HepG2 (cell line): ENCODE measurements around the gene DLG5. TPM values are rescaled to one million over a fixed set of nuclear protein-coding genes. Genes with fewer than 3 reads are reported as not detected.

Experiments used
- ATAC-seq: fragments of 200-7000 bp; cut with Tn5 transposase; 3 replicates; pipeline ENCODE4 v1.9.1; 2020; ENCODE audit warnings: mild to moderate bottlenecking, moderate library complexity
- BruUV-seq: library from RNA; stranded (reverse); fragments of 400-500 nt; replicated peaks from 2 replicates; lab custom pipeline; 2021; lab: Mats Ljungman, UMichigan
- CTCF ChIA-PET: fragments of 300-600 bp; formaldehyde crosslinking; extraction: SDS; loops from one replicate; lab custom pipeline; 2021; ENCODE audit warnings: low total read pairs, inconsistent platforms, low intra/inter-chr PET ratio; lab: Yijun Ruan, JAX
- POLR2A ChIA-PET: fragments of 350-600 bp; sonication (Branson Sonifier 250); formaldehyde crosslinking; loops from one replicate; lab custom pipeline; 2020; ENCODE audit warnings: antibody characterized with exemption, inconsistent platforms; lab: Yijun Ruan, JAX
- DNase-seq: peaks from one replicate; pipeline ENCODE4 v3.0.0-alpha.2; 2015; ENCODE audit warnings: low spot score
- FAIRE-seq: peaks from 3 replicates; lab custom pipeline; 2011; peaks lifted over from hg19 to GRCh38; lab: Jason Lieb, UNC
- H2AFZ ChIP-seq: one replicate; pipeline ENCODE4 v1.6.1; 2011; ENCODE audit warnings: low read length, inconsistent platforms
- H3K27ac ChIP-seq: fragments of 300-600 bp; 3 replicates; pipeline ENCODE4 v1.8.0; 2011; ENCODE audit warnings: mixed run types, mild to moderate bottlenecking, mixed read lengths, low read length, inconsistent platforms; ENCODE audit not compliant: insufficient read depth; ENCODE audit errors: extremely low read length
- H3K27me3 ChIP-seq, 2 experiments: fragments of 200-600 bp in 1 of 2; 2 replicates in 1 of 2; 3 replicates in 1 of 2; pipeline versions ENCODE4 v1.6.0 to v1.8.0; 2011; ENCODE audit warnings: low read length in 2 of 2, mild to moderate bottlenecking in 2 of 2, moderate library complexity in 2 of 2, inconsistent platforms in 1 of 2; ENCODE audit not compliant: insufficient read depth in 2 of 2, control insufficient read depth in 1 of 2
- H3K36me3 ChIP-seq, 2 experiments: fragments of 200-600 bp in 1 of 2; replicated peaks in 1 of 2; 2 replicates in 1 of 2; 3 replicates in 1 of 2; pipeline versions ENCODE4 v1.5.1 to v1.8.0; 2011; ENCODE audit warnings: low read length in 2 of 2, inconsistent platforms in 1 of 2; ENCODE audit not compliant: insufficient read depth in 2 of 2, control insufficient read depth in 1 of 2
- H3K4me1 ChIP-seq: 2 replicates; pipeline ENCODE4 v1.5.1; 2012; ENCODE audit warnings: low read length, inconsistent platforms; ENCODE audit not compliant: insufficient read depth
- H3K4me2 ChIP-seq: 2 replicates; pipeline ENCODE4 v1.6.0; 2011; ENCODE audit warnings: low read depth, low read length, inconsistent platforms
- H3K4me3 ChIP-seq, 3 experiments: fragments of 200-600 bp in 1 of 3; sonication (generic), shearing (Covaris generic) in 1 of 3; replicated peaks in 1 of 3; 2 replicates each; pipeline ENCODE4 v1.5.1; 2011 to 2016; ENCODE audit warnings: low read length in 3 of 3, inconsistent platforms in 2 of 3, low read depth in 2 of 3, mild to moderate bottlenecking in 2 of 3, control low read depth in 1 of 3, mixed read lengths in 1 of 3; ENCODE audit not compliant: insufficient read depth in 1 of 3
- H3K79me2 ChIP-seq: one replicate; pipeline ENCODE4 v1.6.1; 2011; ENCODE audit warnings: low read length, inconsistent platforms; ENCODE audit not compliant: insufficient read depth
- H3K9ac ChIP-seq: 2 replicates; pipeline ENCODE4 v1.6.0; 2011; ENCODE audit warnings: mild to moderate bottlenecking, low read depth, low read length, inconsistent platforms; ENCODE audit not compliant: insufficient read depth
- H3K9me3 ChIP-seq: 2 replicates; pipeline ENCODE4 v1.5.1; 2012; ENCODE audit warnings: mild to moderate bottlenecking, low read length
- H4K20me1 ChIP-seq: 2 replicates; pipeline ENCODE4 v1.6.0; 2011; ENCODE audit warnings: inconsistent platforms, mild to moderate bottlenecking, low read length, moderate library complexity; ENCODE audit not compliant: insufficient read depth
- HMGXB3 ChIP-seq: sonication (generic); formaldehyde crosslinking; IDR thresholded peaks from 2 replicates; pipeline ENCODE4 v1.4.0; 2020; ENCODE audit warnings: missing genetic modification reagents, borderline replicate concordance
- PAF1 ChIP-seq: IDR thresholded peaks from 2 replicates; pipeline ENCODE4 v1.6.1; 2016; ENCODE audit warnings: missing genetic modification reagents, missing compliant biosample characterization
- ZNF407 ChIP-seq: sonication (generic); formaldehyde crosslinking; IDR thresholded peaks from one replicate; pipeline ENCODE4 v1.5.1; 2020; ENCODE audit warnings: mild to moderate bottlenecking, missing genetic modification reagents; ENCODE audit errors: not compliant biosample characterization
- ZNF616 ChIP-seq: sonication (generic); formaldehyde crosslinking; IDR thresholded peaks from 2 replicates; pipeline ENCODE4 v1.5.0; 2020; ENCODE audit warnings: low read depth, mild to moderate bottlenecking, missing genetic modification reagents
- ZNF672 ChIP-seq: sonication (generic); formaldehyde crosslinking; IDR thresholded peaks from 2 replicates; pipeline ENCODE4 v1.8.1; 2022; ENCODE audit warnings: missing genetic modification reagents
- WGBS: methylation state at CpG from one replicate; pipeline ENCODE4 v1.1.6; 2017; ENCODE audit warnings: low lambda C conversion rate; 5-methylcytosine and 5-hydroxymethylcytosine counted together
- in situ Hi-C: cut with HindIII; loops from 2 replicates; pipeline ENCODE4 v1.10.0; 2017; ENCODE audit warnings: low pct_unique_long_range_greater_than_20kb; ENCODE audit not compliant: extremely low pct_ligation_motif_present
- intact Hi-C: fragments of 100-400 bp; cut with micrococcal nuclease; formaldehyde crosslinking; loops from one replicate; pipeline ENCODE4 v1.10.0; 2022; ENCODE audit not compliant: unreplicated experiment
- polyA plus RNA-seq, 8 experiments: library from polyadenylated mRNA; depleted of rRNA in 3 of 8; stranded (reverse) in 7 of 8; unstranded in 1 of 8; fragments of >200 nt; fragmentation: Illumina TruSeq in 4 of 8; extraction: Trizol in 4 of 8; gene quantifications; 2 replicates each; pipeline versions ENCODE4 v1.2.1 to v1.2.3, GENCODE V29; 2011 to 2016; ENCODE audit warnings: low read depth in 4 of 8, missing spikeins in 1 of 8, mixed read lengths in 1 of 8; ENCODE audit not compliant: insufficient read depth in 1 of 8
- total RNA-seq, 5 experiments: library from RNA; depleted of rRNA; stranded (reverse); fragments of >200 nt; fragmentation: Illumina TruSeq; extraction: Trizol; gene quantifications; 2 replicates each; pipeline ENCODE4 v1.2.3, GENCODE V29; 2016; ENCODE audit warnings: low read depth in 1 of 5

Gene DLG5
- total and polyA plus RNA-seq, 2 of the 13 experiments (the other 11 are each of a cell fraction or from before 2014, with no cell fraction given), result 15.5 to 18.2 TPM

- TF ChIP-seq HMGXB3 (CRISPR knock-in tag), result no peak
- TF ChIP-seq PAF1 (CRISPR knock-in tag), result no peak
Measured at GRCh38 chr10:77807706-77808105, 118.8 kb downstream of the DLG5 start (continued).

GRCh38 chr10:77806511-77807157 is 119.9 kb downstream of the DLG5 start:
- 98% methylated on average over 14 of the region's 19 CpGs for WGBS
- in situ Hi-C loops (no loop called here), intact Hi-C loops (no loop called here)
- TF ChIP-seq ZNF672 (CRISPR knock-in tag) (no peak), ZNF616 (CRISPR knock-in tag) (no peak), ZNF407 (CRISPR knock-in tag) (no peak)
- BruUV-seq, result no TSS peak
- Histone ChIP-seq H3K36me3 (peaks cover 26 to 80% of the 10 kb centered on the region in 2 experiments), H3K4me2 (no peak overlapping the region), H3K9me3 (no peaks in the 10 kb centered on the region), H3K4me1 (no peaks in the 10 kb centered on the region), H3K79me2 (no peaks in the 10 kb centered on the region), H2AFZ (no peak overlapping the region), H4K20me1 (no peaks in the 10 kb centered on the region), H3K27me3 (no peaks in the 10 kb centered on the region; a peak in 1 of 5 replicates), H3K4me3 (no peak overlapping the region), H3K27ac (no peak overlapping the region), H3K9ac (no peak overlapping the region)
- ChIA-PET POLR2A (no interaction called here), CTCF (no interaction called here)
- ATAC-seq (no peak), DNase-seq (no peak), FAIRE-seq (no peak)
